ENCODE results near the gene TRDN.

TRDN gene

DNA sequence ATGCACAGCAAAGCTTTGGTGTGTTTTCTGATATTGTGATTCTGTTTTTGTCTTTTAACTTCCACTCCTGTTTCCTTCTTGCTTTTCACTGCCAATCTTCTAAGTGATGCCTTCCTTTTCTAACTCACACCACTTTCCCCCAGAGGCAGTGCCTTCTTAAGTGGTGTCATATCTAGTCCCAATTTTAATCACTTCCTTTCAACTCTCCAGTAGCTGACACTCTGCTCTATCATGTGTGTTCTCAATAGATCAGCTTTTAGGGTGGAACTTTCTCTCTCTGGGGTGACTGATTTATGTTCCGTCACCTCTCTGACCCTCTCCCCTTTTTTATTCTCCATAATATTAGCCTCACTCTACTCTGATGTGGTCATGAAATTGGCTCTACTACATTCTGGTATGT, 460.0 kb downstream of the TRDN start:
- DNase-seq: no peak

GRCh38 chr6:123171341-123172115, 465.2 kb downstream of the TRDN start:
- DNase-seq: no peak

- DNase-seq: no peak
Measured at GRCh38 chr6:123169774-123170095, 467.0 kb downstream of the TRDN start.

DNA sequence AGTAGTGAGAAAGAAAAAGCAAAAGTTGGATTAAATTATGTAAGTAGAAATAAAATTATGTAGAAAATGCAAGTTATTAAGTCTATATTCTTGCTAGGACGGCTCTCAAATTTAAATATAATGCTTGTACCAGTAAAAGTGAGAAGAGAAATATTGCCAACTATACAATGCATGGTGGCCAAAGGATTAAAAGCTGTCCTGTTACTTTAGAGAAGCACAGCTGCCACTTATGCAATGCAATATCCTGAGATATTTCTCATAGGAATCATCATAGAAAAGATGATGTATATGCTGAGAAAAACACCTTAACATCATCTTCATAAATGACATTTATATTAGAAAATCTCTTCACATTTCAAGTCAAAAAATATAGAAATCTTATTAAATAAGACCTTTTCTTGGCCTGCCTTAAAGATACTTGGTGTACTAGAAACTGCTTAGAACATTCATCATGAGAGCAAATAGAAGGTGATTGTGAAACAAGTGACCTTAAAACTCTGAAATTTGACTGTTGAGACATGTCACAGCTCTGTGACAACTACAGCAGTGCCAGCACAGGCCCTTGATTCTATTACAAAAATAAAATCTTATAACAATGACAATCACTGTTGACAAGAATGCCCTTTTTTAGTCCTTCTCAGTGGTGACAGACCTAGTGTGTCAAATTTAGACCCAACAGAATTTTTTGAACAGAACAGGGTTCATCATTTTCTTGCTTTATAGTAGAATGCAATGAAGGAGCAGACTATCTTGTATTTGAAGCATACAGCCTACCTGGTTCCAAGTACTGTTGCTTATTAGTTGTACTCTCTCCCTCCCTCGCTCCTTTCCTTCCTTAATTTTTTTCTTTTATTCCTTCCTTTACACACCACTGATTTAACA, 467.6 kb downstream of the TRDN start:
- no peak for DNase-seq

- no peak for DNase-seq
Measured at GRCh38 chr6:123168466-123168865, 468.3 kb downstream of the TRDN start.
